HL-60/S4 (cell line): ENCODE data around the gene SH3BP4.

Experiments used
- in situ Hi-C: fragments of 300-500 bp; cut with MboI; formaldehyde crosslinking; loops from 2 replicates; pipeline ENCODE4 v1.14.3; 2022; ENCODE audit warnings: low sequenced_read_pairs

The SH3BP4 gene

GRCh38 chr2:234951664-234952269, at the start of gene SH3BP4:
Gene SH3BP4 (plus strand): TSS chr2:234952017. CDS start chr2:235035003, 82,986 bp downstream.
- in situ Hi-C loops = no loop called here

GRCh38 chr2:234904785-234905184, 47.0 kb upstream of the SH3BP4 start:
- in situ Hi-C loops = no loop called here

GRCh38 chr2:234905547-234906265, 46.1 kb upstream of the SH3BP4 start:
- in situ Hi-C loops = no loop called here

GRCh38 chr2:234910186-234910679, 41.6 kb upstream of the SH3BP4 start:
- in situ Hi-C loops = no loop called here

- in situ Hi-C loops = no loop called here
These were observed 40.5 kb upstream of the SH3BP4 start for GRCh38 chr2:234911271-234911670.

- in situ Hi-C loops = no loop called here
These were observed 39.4 kb upstream of the SH3BP4 start for GRCh38 chr2:234912437-234912836.

GRCh38 chr2:234913208-234913626, 38.6 kb upstream of the SH3BP4 start:
- in situ Hi-C loops = no loop called here

GRCh38 chr2:234914371-234915154, 37.3 kb upstream of the SH3BP4 start:
- in situ Hi-C loops = no loop called here

- in situ Hi-C loops = no loop called here
These were observed 35.1 kb upstream of the SH3BP4 start for GRCh38 chr2:234916674-234917073.

GRCh38 chr2:234917211-234917975, 34.4 kb upstream of the SH3BP4 start:
- in situ Hi-C loops = no loop called here

- in situ Hi-C loops = no loop called here
These were observed 32.1 kb upstream of the SH3BP4 start for GRCh38 chr2:234919711-234920110.

- in situ Hi-C loops = no loop called here
These were observed 31.0 kb upstream of the SH3BP4 start for GRCh38 chr2:234920836-234921235.

GRCh38 chr2:234929002-234929401, 22.8 kb upstream of the SH3BP4 start:
- in situ Hi-C loops = no loop called here

- in situ Hi-C loops = no loop called here
These were observed 21.4 kb upstream of the SH3BP4 start for GRCh38 chr2:234930397-234930796.

GRCh38 chr2:234931371-234931770, 20.4 kb upstream of the SH3BP4 start:
- in situ Hi-C loops = no loop called here

GRCh38 chr2:234932591-234933168, 19.1 kb upstream of the SH3BP4 start:
- in situ Hi-C loops = no loop called here

GRCh38 chr2:234935311-234935710, 16.5 kb upstream of the SH3BP4 start:
- in situ Hi-C loops = no loop called here

GRCh38 chr2:234939576-234939975, 12.2 kb upstream of the SH3BP4 start:
- in situ Hi-C loops = no loop called here

- in situ Hi-C loops = no loop called here
These were observed 11.8 kb upstream of the SH3BP4 start for GRCh38 chr2:234939996-234940395.

GRCh38 chr2:234940527-234940926, 11.3 kb upstream of the SH3BP4 start:
- in situ Hi-C loops = no loop called here
